AG20443 (cell line): Measurements from ENCODE around the gene ARMH1.

Experiments
- DNase-seq: peaks from one replicate; pipeline ENCODE4 v3.0.0; 2012; ENCODE audit warnings: low spot score, mixed read lengths

ARMH1 gene

DNA sequence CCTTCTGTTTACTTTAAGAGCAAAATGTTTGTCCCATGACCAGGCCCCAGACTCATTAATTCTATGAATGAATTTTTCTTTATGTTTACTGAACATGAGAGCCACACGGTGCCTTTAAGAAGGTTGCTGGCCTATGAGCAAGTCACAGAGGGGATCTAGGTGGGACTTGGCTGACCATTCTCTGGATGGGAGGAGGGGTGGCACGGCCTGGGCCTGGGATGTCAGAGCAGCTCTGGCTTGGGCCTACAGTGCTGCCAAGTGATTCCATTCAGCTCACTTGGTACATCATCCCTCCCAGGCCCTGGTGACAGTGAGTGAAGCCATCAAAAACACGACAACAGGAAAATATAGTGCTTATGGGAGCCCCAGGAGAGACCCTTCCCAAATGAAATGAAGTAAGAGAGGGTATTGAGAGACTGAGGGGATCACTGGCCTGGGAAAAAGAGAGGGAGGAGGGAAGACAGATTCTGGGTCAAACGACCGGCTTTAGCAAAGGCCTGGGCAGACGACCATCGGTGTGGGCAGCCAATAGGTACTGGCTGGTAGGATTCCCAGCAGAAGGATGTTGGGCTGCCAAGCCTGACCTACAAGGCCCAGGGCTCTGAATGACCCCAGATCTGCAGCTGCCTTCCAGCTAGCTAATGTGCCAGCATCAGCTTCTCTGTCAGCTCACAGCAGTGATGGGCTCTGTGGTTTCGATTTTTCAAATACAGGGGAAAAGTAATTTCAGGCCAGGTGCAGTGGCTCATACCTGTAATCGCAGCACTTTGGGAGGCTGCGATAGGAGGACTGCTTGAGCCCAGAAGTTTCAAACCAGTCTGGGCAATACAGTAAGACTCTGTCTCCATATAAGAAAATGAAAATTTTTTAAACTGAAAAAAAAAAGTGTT is 3.5 kb upstream of the ARMH1 start:
- no peak for DNase-seq

DNA sequence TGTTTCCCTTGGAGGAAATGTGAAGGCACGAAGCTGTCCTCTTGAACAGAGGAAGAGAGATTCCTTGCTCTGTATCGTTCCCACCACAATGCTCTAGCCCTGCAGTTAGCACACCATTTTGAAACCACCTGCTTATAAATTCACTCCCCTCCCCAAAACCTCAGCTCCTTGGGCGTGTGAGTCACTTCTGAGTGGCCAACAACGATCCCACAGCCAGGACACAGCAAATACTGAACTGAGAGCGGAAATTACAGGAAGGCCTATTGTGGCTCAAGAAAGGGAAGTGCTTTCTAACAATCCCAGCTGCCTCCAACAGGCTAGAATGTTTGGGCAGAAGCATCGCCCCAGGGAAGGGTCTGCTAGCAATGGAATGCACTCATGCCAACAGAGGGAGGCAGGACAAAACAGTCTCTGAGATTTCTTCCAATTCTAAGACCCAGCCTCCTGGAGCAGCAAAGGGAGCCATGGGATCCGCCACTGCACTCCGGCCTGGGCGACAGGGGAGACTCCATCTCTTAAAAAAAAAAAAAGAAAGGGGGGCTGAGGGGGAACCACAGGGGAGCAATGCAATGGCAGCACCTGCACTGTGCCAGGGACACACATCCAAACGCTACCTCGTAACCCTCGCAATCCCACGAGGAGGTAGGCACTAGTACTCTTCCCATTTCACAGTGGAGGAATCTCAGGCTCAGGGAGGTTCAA is 2.1 kb upstream of the ARMH1 start:
- DNase-seq, result no peak

DNA sequence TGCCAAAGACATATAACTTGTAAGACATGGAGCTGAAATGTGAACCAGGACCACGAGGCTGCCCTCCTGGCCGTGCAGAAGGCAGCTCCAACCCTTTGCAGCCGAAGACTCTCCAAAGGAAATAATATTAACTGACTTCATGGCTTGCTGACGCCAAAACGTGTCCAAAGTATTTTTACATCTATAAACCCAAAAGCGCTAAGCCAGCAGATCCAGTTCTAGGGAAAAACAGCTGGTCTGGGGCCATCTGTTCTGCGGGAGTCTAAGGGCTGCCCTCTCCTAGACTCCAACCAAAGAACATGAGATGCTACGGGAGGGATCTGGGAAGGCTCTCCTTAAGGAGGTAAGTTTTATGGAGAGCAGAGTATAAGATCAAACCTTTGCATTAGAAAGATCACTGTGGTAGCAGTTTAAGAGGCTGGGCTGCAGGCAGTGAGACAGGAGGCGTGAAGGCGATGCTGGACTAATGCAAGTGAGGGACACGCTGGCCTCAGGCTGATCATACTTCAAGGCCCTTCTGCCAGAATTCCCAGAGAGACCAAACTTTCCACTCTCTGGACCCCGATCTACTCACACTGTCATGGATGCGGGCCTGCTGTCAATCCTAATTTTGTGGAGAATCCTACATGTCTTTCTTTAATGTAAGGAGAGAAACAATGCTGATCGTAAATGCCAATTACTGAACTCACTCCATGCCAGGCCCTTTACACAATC is 1.4 kb upstream of the ARMH1 start:
- DNase-seq, result no peak

DNA sequence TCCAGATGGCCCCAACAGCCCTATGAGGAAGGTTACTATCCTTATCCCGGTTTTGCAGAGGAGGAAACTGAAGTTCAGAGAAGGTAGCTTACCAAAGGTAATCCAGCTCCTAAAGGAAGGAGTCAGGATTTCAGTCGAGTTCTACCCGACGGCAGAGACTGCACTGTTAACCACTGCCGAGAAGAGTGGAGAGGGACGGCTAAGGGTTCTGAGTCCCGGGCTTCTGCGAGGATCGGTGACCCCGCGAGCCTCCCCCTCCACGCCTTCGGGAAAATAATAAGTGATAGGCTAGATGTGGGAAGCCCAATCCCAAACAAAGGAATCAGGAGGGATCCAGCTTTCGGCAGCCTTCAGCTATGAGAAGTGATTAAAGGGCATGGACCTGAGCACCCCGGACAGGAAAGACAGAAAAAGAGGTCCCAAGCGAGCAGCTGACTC is 820 bp upstream of the ARMH1 start:
- no peak for DNase-seq

DNA sequence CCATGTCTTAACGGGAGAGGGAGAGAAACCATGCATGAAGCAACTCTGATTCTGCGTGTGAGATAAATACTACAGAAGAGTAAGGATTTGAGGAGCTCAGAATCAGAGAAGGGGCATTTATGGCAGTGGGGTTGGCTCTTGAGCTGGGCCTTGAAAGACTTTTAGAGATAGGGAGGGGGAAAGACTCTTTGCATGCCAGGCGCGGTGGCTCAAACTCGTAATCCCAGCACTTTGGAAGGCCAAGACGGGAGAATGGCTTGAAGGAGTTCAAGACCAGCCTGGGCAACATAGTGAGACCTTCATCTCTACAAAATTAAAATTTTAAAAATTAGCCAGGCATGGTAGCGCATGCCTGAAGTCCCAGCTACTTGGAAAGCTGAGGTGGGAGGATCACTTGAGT is 672 bp downstream of the ARMH1 start:
- no peak for DNase-seq

DNA sequence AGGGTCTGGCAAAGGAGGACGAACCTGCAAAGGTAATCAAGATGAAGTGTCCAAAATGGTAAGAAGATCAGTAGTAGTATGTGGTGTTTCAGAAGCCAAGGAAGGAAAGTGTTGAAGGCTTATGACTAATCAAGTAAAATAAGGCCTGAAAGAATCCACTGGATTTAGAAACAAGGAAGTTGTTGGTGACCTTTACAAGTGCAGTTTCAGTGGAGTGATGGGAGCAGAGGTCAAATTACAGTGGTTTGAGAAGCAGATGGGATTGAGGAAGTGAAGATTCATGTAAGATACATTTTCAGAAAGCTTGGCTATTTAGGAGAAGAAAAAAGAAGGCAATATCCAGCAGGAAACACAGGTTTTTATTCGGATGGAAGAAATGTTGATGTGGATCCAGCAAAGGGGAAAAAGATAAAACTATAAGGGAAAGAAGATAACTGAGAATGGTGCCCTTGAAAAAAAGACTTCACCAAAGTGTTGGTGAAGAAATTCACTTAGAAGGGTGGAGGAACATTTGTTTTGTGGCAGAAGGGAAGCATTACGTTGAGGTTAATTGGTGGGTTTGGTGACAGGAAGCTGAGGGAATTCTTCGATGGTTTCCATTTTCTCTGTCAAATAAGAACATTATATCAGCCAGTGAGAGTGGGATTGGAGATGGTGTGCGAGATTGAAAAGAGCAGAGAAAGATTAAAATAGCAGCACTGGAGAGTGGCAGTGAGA is 2.1 kb downstream of the ARMH1 start:
- no peak for DNase-seq

DNA sequence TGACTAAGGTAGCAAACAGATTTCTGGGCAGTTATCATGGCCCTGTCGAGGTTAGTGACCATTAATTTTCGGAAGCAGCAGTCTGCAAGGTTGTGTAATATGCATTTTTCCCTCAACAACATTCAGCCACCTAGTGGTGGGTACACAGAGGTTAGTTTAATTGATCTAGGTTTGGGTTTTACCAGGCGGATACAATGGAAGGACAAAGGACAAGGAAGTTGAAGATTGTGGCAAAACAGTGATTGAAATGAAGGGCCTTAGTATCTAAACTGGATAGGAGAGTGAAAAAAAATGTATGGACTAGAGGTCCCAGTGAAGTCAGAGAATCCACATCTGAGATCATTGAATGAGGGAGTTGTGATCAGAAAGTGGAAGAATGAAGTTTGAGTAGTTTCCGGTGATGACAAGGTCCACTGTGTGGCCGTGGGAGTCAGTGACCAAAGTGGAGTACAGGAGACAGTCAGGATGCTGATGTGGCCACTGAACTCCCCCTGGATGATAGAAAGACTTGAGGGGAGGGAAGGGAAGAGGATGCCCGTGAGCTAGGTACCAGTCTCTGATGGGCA is 2.8 kb downstream of the ARMH1 start:
- DNase-seq, result peak; percentile 61

DNA sequence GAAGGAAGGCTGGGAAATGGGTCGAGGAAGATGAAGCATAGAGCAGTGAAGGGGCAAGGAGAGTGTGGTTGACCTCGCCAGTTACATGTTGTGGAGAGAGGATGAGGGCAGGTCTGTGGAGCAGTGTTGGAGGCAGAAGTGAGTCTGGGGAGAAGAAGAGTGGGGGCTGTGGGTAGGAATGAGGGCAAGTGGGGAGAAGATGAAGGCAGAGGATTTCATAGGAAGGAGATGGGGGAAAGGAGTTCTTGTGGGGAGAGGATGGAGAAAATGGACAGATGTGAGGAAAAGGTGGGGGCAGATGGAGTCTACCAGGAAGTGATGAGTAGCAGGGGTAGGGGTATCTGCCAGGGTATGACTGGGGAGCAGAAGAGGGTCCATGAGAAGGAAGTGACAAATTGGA is 3.6 kb downstream of the ARMH1 start:
- DNase-seq, result no peak

DNA sequence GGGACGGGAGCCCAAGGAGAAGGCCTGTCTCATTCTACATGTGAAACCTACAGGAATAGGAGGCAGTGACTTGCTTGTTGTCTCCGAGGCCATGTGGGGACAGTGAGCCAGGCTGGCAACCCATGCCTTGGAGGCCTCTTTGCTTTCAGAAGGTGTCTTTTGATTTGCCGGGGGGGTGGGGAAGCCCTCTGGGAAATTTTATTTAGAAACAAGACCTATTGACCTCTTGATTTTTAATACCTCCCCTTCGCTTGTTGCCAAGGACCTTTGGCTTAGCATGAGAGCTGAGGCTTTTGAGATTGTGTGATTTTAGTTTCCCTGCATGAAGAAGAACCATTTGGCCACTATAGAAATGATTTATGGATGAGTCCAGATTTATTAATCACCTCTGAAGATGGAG is 4.1 kb downstream of the ARMH1 start:
- no peak for DNase-seq

DNA sequence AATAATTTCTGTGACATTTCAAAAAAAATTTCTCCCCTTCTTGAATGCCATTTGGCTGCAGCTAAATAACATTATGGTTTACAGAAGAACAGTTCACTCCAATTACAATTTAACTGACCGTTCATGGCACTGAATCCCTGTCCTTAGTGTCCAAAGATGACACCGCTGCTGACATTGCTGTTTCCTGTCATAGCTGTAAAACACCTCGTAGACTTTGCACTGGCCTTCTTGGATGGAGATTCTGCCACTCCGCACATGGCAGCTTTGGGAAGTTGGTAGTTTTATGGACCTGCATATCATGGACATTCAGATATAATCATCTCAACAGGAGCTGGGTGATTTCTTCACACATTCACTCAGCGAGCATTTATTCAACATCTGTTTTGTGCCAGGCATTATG is 5.0 kb downstream of the ARMH1 start:
- no peak for DNase-seq

DNA sequence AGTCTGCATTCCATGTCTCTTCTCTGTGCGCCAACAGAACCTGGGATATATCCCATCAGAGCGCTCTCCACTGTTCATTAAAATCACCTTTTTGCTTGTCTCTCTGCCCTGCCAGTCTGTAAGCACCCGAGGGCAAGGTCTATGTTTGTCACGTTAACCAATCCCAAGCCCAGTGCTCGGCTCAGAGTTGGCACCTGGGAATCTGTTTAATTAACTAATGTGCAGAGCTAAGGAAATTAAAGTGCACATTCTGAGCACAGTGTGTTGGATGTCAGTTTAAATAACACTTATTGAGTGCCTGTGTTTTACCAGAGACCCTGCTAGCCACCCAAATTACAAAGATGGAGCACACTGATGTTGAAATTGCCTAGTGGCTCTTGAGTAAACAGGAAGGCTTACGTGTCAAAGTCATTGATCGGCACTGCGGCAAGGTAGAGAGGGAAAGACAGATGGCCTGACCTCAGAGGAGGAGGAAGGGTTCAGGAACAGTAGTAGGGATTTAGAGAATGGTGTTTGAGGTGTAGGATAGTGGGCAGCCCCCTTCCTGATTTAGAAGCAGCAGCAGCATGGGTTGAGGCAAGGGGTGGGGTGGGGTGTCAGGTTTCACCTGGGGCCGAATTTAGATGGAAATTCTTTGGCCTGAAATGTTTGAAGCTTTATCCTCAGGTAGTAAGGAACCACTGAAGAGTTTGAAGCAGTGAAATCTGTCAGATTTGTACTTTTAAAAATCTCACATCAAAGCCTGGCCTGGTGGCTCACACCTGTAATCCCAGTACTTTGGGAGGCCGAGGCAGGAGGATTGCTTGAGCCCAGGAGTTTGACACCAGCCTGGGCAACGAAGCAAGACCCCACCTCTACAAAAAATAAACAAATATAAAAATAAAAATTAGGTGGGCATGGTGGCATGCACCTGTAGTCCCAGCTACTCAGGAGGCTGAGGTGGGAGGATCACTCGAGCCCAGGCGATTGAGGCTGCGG is 7.7 kb downstream of the ARMH1 start:
- DNase-seq, result no peak

DNA sequence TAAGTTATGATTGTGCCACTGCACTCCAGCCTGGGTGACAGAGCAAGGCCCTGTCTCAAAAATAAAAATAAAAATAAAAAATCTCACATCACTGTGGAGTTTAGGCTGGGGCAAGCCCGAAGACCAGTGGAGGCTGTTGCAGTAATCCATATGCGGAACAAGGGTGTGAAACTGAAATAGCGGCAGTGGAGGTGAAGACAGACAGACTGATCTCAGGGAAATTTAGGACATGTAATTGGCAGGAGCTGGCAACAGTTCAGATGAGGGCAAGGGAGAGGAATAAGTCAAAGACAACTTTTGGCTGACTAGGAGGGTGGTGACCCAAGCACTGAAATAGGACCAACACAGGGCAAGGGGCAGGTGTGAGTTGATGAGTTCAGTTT is 8.4 kb downstream of the ARMH1 start:
- no peak for DNase-seq

DNA sequence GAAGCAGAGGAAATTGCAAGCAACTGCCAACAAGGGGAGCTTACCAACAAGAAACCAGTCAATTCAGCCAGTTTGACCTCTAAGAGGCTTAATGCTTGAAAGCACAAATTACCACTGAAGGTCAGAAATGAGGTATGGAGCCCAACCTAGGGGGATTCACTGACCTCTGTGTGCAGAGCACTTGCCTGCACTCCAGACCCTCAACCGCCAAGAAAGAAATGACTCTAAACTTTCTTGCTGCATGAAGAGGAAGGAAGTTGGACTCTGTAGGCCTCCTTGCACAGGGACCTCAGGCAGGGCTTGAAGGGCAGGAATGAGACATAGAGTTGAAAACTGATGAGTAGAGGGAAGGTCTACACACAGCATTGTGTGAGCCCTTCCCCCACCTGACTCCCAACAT is 10.0 kb downstream of the ARMH1 start:
- no peak for DNase-seq

DNA sequence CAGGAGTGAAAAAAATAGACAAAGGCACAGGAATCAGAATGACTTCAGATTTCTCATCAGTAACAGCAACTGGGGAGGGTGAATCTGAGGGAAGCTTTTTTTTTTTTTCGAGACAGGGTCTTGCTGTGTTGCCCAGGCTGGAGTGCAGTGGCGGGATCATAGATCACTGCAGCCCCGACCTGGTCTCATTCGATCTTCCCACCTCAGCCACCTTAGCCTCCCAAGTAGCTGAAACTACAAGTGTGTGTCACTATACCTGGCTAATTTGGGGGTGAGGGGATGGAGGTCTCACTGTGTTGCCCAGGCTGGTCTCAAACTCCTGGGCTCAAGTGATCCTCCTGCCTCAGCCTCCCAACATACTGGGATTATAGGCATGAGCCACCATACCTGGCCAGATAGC is 10.7 kb downstream of the ARMH1 start:
- DNase-seq, result no peak

DNA sequence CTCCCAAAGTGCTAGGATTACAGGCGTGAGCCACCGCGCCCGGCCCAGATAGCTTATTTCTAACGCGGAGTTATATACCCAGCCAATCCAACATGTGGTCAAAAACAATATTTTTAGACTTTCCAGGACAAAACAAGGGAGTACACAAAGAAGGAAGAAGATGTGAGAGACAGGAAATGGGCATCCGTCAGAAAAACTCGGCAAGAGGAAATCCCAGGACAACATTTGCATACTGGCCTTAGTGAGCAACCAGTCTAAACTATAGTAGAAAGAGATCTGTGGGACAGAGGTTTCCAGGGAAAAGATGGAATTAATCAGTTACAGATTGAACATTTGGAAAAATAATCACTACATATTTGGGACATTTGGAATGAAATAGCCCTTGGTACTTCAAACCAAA is 11.4 kb downstream of the ARMH1 start:
- no peak for DNase-seq

DNA sequence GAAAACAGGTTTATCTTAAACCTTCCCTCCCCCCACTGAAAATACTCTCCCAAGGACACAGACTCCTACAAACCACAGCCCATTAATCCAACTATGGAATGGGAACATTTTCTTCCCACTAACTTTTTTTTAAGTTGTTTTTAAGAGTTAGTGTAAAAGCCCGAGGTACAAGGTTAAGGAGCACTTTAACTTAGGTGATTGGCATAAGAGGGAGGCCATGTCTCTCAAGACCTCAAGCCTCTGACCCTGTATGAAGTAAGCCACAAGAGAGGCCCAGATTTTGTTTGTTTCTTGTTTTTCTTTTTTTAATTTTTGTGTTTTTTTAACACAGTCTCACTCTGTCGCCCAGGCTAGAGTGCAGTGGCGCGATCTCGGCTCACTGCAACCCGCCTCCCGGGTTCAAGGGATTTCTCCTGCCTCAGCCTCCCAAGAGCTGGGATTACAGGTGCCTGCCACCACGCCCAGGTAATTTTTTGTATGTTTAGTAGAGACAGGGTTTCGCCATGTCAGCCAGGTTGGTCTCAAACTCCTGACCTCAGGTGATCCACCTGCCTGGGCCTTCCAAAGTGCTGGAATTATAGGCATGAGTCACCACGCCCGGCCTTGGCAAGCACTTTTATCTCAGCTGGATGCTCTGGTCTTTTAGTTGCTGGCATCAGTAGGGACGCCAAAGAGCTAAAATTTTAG is 14.4 kb downstream of the ARMH1 start:
- DNase-seq, result no peak

DNA sequence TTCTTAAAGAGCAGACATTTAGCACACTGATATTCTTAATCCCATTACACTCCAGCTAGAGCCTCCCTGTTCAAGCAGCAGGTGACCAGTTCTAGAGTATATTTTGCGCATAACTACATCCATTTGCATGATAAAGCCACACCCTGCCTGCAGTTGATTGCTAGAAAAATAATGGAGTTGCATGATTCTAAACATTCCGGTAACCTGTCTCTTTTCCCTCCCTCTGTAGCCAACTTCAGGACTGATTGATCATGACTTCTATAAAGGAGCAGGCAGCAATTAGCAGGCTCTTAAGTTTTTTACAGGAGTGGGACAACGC is 14.9 kb downstream of the ARMH1 start:
- no peak for DNase-seq

DNA sequence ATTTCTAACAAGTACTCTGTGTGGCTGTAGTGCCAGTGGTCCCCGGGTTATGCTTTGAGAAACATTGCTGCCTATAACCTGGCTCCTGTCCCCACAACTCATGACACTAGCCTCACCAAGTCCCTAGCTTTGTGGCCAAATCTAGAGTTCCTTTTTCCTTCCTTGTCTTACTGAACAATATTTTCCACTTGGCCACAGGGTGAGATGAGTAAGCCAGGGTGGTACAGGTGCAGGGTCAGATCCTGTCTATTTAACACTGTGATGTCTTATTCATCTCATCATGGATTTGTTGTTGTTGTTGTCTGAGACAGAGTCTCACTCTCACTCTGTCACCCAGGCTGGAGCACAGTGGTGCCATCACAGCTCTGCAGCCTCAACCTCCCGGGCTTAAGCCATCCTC is 18.6 kb downstream of the ARMH1 start:
- no peak for DNase-seq

DNA sequence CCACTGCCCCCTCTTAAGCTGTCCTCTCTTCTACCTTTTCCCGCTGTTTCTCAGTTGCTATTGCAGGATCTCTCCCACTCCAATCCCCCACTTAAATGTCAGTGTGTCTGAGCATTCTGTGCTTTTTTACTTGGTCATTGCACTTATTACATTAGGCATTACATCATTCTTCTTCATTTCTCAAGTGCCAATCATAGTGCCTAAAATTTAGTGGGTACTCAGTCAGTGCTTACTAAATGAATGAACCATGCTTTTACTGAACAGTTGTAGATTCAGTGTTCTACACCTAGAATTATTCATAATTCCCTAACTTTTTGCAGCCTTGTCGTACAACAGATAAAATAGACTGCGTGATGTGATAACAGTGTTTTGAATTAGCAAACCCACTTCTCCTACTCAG is 19.4 kb downstream of the ARMH1 start:
- DNase-seq, result no peak

DNA sequence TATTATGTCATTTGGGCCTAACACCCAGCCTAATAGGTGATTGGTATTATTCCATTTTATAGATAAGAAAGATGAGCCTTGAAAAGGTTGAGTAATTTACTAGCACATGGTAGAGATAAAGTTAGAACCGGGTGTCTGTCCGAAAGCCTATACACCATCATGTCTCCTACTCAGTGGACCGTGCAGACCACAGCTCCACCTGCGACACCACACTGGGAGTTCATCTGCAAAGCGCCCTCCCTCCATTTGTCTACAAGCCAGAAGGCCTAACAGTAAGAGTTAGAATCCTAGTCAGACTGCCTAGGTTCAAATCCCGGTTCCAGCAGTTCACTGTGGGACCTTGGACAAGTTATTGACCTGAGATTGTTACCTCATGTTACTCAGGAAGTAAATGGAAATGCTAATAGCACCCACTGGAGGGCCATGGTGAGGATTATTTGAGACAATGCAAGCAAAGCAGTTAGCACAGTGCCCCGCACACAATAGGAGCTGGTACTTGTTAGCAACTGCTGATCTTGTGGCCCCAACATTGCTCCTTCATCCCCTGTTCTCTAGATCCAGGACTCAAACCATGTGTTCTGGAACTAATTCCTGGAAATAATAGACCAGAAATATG is 20.5 kb downstream of the ARMH1 start:
- DNase-seq, result no peak
